KBM-7 (cell line): ENCODE results near the gene PDE1A.
A peak's percentile ranks its signal among the peaks of the same experiment; 100 is the strongest.

Source experiments
- DNase-seq: peaks from one replicate; pipeline ENCODE4 v3.0.0-alpha.2; 2015
- in situ Hi-C: fragments of 300-500 bp; cut with MboI; formaldehyde crosslinking; loops from 2 replicates; pipeline ENCODE4 v1.14.3; 2020; ENCODE audit warnings: low sequenced_read_pairs, low pct_unique_long_range_greater_than_20kb, mixed read lengths

Gene PDE1A

DNA sequence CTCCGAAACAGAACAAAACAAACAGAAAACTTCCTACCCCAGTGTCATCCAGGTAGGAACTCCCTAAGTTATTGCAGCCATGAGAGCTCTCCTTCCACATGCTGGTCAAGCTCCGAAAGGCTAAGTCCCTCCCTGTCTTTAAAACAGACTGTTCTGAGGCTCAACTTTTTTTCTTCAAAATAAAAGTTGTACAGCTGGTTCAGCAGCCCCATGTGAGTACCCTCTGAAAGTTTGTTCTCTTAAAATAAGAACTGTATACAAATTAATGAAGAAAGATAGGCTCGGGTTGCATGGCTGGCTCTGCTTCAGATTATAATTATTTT, at the start of gene PDE1A:
TSS of gene PDE1A (minus strand) at position 119 of the 323 bp plus-strand sequence.
- in situ Hi-C loops: no loop called here
- no peak for DNase-seq

DNA sequence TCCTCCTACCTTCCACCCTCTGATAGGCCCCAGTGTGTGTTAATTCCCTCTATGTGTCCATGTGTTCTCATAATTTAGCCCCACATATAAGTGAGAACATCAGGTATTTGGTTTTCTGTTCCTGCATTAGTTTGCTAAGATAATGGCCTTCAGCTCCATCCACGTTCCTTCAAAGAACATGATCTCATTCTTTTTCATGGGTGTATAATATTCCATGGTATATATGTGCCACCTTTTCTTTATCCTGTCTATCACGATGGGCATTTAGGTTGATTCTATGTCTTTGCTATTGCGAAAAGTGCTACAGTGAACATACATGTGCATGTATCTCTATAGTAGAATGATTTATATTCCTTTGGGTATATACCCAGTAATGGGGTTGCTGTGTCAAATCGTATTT, 46.8 kb upstream of the PDE1A start:
- in situ Hi-C loops: no loop called here

DNA sequence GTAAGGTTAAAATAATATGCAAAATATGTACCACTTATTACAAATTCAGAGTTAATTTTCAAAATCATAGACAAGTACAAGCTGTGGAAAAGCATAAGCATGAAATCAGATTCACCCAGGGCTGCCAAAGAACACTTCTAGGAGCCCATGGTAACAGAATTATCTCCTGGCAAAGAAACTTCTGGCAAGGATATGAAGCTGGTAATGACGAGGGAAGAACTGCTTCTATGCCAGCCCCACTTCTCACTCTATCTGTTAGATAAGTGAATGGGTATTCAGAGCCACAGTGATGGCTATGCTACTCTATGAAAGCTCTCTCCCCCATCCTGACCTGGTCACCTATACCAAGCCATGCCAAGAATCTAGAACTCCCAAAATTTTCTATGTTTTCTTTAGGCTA, 36.9 kb upstream of the PDE1A start:
- in situ Hi-C loops: no loop called here
- no peak for DNase-seq

More for the DNA sequence above, 46.8 kb upstream of the PDE1A start:
- no peak for DNase-seq

DNA sequence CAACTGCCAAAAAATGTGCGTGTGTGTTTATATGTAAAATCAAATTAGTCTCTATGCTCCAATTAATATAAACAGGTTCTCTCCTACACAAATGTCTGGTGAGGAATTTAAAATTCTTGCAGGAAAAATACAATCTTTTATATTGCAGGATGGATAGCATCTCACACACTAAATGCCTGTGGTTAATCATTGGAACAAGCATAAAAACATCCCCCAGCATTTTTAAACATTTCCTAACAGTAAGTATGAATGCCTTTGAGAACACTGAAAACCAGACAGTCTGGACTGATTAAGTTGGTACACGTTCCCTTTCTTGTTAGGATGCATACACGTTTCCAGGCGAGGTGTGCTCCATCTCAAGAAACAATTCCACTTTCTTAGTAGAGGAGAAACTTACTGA, 29.9 kb upstream of the PDE1A start:
- in situ Hi-C loops: no loop called here
- no peak for DNase-seq

DNA sequence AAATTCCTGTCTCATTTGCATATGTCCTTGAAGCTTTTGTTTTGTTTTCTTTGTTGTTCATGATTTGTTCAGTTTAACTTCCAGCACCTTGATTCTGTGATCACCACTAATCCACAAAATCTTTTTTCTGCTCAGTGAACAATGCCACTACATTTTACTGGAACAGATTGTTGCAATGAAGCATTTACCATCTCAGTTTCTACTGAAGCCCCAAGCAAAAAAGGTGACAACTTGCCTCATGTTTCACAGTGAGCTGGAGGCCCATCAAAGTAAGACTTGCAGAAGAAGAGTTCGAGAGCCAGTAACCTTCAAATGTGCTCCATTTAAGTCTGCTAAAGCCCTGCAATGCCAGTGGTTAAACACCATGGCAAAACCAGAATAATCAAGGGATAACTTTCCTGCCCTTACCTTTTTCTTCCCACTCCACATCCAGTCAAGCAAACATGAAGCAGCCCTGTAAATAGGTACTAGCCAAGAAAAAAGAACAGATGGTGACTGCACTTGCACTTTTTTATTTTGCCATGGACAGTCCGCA, 25.7 kb upstream of the PDE1A start:
- in situ Hi-C loops: no loop called here
- DNase-seq: no peak

DNA sequence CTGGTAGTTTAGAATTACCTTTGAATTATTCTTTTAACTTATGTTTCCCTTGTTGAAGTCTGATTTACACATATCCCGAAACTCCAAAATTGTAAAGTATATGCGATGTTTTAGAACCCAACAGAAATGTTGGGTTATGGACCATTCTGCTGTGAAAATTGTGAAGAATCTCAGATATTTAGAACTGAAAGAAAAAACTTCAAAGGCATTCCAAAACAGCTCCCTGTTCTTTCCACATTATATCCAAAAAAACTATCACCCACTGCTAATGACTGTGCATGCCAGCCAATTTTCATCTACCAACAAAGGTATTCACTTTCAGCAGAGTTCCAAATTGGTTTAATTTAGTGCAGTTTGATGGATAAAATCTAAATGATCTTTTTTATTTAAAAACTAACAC, 21.5 kb upstream of the PDE1A start:
- no peak for DNase-seq
- in situ Hi-C loops: no loop called here

DNA sequence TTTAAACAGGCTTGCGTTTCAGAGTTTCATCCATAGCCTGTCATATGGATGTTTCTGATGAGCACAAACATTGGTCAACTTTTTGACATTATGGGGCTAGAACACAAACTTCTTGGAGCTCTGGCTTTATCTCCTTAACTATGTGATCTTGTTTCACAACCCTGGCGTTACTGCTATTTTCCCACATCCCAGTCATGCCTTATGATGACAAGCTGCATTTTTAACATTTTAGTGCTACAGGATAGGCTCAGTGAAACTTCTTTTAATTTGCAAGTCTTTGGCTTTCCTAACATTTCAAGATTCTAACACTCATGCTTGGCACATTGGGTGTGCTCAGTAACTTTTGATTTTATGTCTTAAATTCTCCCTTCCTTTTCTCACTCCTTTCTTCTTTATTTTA, 21.0 kb upstream of the PDE1A start:
- DNase-seq: no peak
- in situ Hi-C loops: no loop called here

DNA sequence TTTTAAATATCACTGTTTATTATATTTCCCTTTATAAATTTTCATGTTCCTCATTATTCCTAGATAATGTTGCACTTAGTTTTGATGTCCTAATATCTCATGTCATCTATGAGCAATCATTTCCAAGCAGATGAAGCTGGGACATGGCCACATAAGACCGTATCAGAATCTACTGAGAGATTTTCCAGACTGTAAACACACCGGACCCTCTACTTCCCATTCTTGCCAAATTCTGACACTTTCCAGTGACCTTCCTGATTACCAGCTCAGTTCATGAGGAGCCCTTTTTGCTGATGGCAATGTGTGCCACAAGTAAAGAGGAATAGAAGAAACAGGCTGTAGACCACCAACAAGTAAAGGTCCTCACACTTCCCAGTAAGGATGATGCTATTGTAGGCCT, 20.3 kb upstream of the PDE1A start:
- DNase-seq: no peak
- in situ Hi-C loops: no loop called here

DNA sequence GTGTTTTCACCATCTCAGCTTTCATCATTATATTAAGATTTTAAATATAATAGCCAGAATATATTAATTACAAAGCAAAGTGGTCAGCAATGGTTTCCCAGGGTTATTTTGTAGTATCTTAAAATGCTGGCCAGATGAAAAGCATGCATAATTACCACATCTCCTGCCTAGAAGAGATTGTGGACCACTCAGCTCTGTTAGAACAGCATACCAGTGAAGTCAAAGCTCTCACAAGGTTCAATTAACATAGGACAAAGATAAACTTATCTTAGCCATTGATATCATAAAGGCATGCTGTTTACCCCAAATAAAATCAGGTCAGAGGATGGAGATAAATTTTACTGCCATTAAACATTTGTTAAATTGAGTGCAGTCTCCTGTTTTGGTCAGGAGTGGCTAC, 19.3 kb upstream of the PDE1A start:
- DNase-seq: no peak
- in situ Hi-C loops: no loop called here

DNA sequence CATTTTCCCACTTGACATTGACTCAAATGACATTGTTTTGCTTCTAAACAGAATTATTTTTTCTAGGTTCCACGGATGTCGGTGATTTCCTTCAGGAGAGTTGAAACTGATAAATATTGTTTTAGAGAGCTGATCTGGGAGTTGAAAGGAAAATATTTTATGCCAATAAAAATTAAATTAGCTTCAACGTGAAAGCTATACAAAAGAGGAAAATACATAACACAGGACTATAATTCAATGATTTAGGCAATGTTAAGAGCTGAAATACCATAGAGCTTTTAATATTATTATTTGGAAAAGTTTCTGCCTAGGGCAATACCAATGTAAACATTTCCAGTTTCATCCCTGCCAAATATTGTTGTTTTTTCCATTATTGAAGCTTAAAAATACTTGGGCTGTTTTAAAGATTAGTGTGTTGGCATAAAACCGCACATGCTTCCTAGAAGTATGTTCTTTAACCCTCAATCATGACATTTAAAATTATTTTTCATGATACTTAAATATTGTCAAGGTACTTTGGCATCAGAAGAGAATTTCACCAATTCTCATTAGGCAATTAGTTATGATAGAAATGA, 18.6 kb upstream of the PDE1A start:
- no peak for DNase-seq
- in situ Hi-C loops: no loop called here

DNA sequence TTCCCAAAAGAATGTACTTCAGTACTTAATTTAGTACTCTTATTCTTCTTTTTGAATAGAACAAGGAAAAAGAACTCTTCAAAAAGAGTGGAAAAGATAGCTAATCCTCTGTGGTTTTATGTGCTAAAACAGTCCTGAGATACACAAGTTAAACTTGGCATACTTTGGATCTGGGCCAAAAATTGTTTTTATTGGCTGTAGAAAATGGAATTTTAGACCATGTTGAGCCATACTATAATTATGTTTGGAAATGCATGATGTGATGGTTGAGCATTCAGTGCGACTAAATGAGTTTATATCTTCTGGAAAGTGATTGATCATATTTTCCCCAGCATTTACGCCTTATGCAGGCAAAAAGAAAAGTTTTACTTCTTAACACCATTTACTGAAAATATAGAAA, 18.0 kb upstream of the PDE1A start:
- DNase-seq: no peak
- in situ Hi-C loops: no loop called here

DNA sequence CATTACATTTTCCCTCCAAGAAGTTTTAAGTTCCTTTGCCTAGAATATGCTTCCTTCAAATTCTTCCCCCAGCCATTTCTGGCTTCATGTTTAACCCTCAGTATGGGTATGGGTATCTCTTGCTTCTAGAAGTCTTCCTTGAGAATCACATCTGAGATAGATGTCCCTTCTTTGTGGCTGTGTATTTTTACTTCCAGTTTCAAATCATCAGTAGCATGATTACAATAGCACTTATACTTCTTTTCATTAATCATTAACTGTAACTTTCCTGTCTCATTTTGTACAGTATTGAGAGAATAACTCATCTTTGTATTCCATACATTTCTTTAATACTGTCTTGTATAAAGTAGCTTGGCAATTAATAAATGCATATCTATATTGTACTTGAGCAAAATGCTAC, 17.3 kb upstream of the PDE1A start:
- DNase-seq: no peak
- in situ Hi-C loops: no loop called here

DNA sequence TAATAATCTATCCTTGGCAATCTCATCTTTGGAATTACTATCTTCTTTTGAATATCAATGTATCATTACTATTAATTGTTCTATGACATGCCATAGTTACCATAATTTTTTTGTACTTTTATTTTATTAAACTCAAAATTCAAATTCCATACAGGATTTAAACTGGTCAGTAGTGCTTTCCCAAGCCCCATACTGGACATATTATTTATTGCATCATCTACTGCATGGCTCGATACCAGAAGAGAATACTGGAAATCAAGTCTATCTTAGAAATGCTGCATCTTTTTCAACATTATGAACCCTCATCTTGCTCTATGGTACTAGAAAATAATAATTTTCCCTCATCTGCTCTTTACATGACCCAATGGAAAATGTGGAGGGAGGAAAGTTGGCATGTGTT, 9.4 kb upstream of the PDE1A start:
- in situ Hi-C loops: no loop called here
- no peak for DNase-seq

DNA sequence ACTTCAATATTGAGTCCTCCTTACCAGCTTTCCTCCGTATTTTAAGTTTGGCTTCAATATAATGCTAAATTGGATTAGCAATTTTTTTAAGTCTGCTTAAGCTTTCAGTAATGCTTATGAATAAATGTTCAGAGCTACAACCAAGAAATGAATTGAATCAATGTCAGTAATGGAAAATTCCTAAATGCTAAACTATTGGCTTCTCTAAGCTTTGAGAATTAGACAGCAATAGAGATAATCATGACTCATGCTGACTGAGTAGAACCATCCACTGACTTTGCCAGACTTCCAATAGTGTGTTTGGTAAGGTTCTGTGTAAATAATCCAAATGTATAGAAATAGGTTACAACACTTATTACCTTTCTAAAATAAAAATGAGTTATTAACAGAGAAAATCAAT, 8.9 kb upstream of the PDE1A start:
- no peak for DNase-seq
- in situ Hi-C loops: no loop called here

DNA sequence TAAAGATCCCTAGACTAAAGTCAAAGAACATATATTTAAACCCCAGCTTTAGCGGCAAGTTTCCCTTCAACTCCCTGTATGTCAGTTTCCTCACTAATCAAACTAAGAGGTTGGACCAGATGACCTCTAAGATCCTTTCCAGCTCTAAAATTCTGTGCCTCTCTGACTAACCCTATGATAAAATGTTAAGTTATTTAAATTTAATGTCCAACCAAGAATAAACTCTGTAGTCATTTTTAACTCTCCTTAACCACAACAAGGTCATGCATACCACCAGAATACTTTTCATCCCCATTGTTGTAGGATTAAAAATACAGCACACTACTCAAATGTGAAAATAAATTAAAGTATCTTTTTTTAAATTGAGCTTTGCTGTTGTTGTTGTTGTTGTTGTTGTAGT, 5.2 kb upstream of the PDE1A start:
- DNase-seq: no peak
- in situ Hi-C loops: no loop called here

DNA sequence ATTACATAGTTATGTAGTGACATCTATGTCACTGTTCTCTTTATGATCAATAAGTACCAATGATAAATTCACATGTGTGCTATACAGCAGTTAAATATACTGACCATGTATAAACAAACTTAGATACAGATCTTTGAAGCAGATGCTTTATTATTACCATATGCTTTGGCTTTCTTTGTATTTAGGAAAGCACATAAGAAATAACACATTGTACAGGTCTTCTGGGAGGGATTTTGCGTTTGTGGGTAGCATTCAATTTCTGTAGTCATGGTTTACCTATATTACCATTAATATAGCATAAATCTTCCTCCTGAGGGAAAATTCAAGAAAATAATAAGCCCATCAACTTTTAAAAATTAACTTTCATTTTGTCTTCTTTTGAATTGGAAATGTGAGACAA, 1.6 kb upstream of the PDE1A start:
- no peak for DNase-seq
- in situ Hi-C loops: no loop called here

DNA sequence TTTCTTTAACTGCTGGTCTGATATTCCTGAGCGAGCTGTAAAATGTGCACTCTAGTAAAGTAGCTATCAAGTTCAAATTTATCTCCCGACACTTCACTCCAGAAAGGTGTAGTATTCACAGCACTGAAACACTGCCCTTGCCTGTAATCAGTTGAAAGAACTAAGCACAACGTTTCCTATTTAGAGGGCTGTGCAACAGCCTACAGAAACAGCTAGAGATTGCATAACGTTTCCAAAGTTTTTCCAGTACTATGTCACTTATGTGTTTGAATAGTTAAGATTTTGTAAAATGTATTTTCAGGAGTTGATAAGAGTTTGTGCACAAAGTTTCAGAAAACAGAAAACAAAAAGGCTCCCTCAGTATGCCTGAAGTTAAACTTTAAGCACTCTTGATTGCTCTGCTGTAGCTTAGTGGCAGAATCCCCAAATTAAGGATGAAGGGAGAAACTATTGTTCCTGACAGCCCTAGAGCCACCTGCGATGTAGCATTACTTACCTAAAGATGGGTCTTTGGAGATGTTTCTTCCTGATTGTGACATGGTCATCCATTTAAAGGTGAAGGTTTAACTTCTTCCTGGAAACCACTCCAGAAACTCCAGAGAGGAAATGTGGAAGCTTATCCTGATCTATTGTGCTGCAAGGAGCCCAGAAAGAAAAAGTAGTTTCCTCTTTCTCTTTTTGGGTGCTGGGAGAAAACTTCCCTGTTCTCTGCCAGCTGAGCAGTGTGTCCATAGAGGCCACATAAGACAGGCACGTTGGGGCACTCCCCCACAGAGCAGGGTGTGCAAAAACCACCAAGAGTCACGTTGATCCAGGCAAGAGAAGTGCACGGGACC, 536 bp downstream of the PDE1A start:
- in situ Hi-C loops: no loop called here
- peak; percentile 5 for DNase-seq

DNA sequence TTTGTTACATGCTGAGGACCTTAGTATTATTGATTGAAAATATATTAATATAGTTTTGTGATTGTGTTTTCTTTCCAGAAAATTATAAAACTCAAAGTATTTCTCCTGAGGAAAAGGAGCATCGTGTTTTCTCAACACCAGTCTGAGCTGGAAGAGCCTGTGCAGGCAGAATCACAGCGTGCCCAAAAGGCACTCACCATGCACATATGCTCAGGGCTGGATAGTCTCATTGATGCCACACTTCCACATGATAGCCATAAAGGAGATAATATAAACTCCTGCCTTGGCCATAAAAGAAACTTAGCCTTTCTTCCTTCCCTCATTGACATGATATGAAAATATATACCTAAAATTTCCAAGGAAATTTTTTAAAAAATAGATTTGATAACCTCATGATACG, 4.0 kb downstream of the PDE1A start:
- no peak for DNase-seq
- in situ Hi-C loops: no loop called here

DNA sequence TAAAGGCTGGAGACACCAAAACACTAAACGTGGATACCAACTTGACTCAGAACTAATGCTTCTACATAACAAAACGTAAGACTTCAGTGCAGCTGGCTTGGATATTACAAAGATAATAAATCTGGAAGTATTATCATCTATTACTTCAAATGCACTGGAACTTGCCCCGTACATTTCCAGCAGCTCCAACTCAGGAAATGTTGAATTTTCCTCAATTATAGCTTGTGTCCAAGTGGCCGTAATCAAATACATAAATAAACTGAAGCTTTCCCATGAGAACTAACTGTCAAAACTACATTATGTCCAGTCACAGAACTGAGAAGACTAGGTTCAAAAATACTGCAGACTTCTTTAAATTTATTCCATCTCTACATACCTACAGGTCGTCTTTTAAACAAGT, 6.2 kb downstream of the PDE1A start:
- in situ Hi-C loops: no loop called here
- no peak for DNase-seq

DNA sequence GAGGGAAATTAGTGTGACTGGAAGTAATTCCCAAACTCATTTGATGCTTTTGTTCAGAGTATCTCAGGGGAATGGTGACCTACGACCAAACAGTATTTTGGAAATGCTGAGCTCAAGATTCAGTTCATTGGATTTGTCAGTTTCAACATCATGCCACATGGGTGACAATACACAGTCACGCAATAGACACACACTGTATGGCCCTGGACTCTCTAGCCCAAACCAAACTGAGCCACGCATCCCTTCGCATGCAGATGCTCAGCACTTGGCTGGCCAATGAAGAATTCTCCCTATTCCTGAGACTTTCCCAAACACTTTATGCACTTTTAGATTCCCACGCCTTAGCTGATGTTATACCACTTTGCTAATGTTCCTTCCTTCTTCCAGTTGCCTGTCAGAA, 10.0 kb downstream of the PDE1A start:
- in situ Hi-C loops: no loop called here

DNA sequence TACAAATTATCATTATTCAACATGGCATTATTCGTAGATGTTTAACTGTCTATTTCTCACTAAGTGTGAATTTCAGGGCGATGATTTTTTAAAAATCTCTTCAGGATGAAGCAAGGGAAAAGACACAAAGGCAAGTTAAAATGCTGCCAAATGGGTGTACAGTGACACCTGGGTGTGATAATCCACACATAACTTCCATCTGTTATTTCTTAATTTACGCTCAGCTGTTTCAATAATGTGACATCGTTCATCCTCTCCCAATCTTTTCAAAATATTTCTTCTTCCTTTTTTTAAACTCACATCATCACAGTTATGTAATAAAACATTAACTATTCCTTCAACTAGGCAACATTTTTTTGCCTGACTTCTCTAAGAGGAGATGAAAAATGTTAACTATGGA, 10.6 kb downstream of the PDE1A start:
- in situ Hi-C loops: no loop called here

More for the DNA sequence above, 10.0 kb downstream of the PDE1A start:
- DNase-seq: no peak

More for the DNA sequence above, 10.6 kb downstream of the PDE1A start:
- DNase-seq: no peak
